Measurements from ENCODE around the gene TLE1. TPM values are rescaled to one million over a fixed set of nuclear protein-coding genes. Genes with fewer than 3 reads are reported as not detected.

The TLE1 gene
- total and polyA plus RNA-seq, 9 of the 15 experiments (the other 6 are each of a cell fraction or from before 2014, with no cell fraction given) = 0.11 TPM; not detected in 8

- TF ChIP-seq DMBX1 (CRISPR knock-in tag; IDR thresholded peaks at IDR 0.05; ENCODE audit: borderline replicate concordance) (no peak), UBTF (IDR thresholded peaks at IDR 0.05; ENCODE audit: borderline replicate concordance in 1 of 2, low read depth in 2 of 2, low read length in 2 of 2) (no peak), TCF15 (CRISPR knock-in tag; IDR thresholded peaks at IDR 0.05) (no peak), ATF7 (IDR thresholded peaks at IDR 0.05) (no peak), CLOCK (CRISPR knock-in tag; IDR thresholded peaks at IDR 0.05; ENCODE audit: borderline replicate concordance) (no peak), THAP7 (CRISPR knock-in tag; IDR thresholded peaks at IDR 0.05) (no peak), EP400 (IDR thresholded peaks at IDR 0.05) (no peak), NFIC (IDR thresholded peaks at IDR 0.05) (no peak), DEAF1 (CRISPR knock-in tag; IDR thresholded peaks at IDR 0.05) (no peak), ZFP36 (IDR thresholded peaks at IDR 0.05; ENCODE audit: low read depth, low read length, partially characterized antibody) (no peak), ZSCAN29 (IDR thresholded peaks at IDR 0.05) (no peak), ZNF217 (CRISPR knock-in tag; IDR thresholded peaks at IDR 0.05) (no peak), ZNF584 (CRISPR knock-in tag; IDR thresholded peaks at IDR 0.05; ENCODE audit: low read depth) (no peak), ZNF79 (CRISPR knock-in tag; IDR thresholded peaks at IDR 0.05; ENCODE audit: low read depth) (no peak)
Observed at GRCh38 chr9:81669866-81670265, 19.5 kb downstream of the TLE1 start (continued).
